ENCODE results near the gene PDZRN3. TPM values are rescaled to one million over a fixed set of nuclear protein-coding genes. Genes with fewer than 3 reads are reported as not detected.

Gene PDZRN3
- polyA plus RNA-seq, 1 of the 3 experiments (the other 2 are of a cell fraction): 10.3 TPM

GRCh38 chr3:73361591-73361990 is 263.1 kb downstream of the PDZRN3 start (continued):
- no peak for TF ChIP-seq ZBTB33 (IDR thresholded peaks at IDR 0.05; ENCODE audit: borderline replicate concordance, low read depth)
- no peak for TF ChIP-seq CHD2 (IDR thresholded peaks at IDR 0.05; ENCODE audit: low read length, partially characterized antibody)
- TF ChIP-seq NFIC (IDR thresholded peaks at IDR 0.05; ENCODE audit: borderline replicate concordance): no peak
- no peak for TF ChIP-seq CTCF (IDR thresholded peaks at IDR 0.05)
- no peak for TF ChIP-seq USF2 (IDR thresholded peaks at IDR 0.05; ENCODE audit: borderline replicate concordance, low read depth, low read length)

- H4K20me1 ChIP-seq (ENCODE audit: insufficient read depth): no peaks in the 10 kb centered on the region
- no peaks in the 10 kb centered on the region for H3K79me2 ChIP-seq (ENCODE audit: insufficient read depth)
- ChIA-PET POLR2A (no interaction called here), CTCF (no interaction called here)
- H3K9ac ChIP-seq: no peak overlapping the region
- DNase-seq: no peak
- WGBS (ENCODE audit: low lambda C conversion rate): 81% methylated on average over 7 of the region's 7 CpGs
- H3K36me3 ChIP-seq (replicated peaks in 1 of 2; ENCODE audit: control insufficient read depth in 1 of 2, insufficient read depth in 2 of 2, low read length in 1 of 2): no peaks in the 10 kb centered on the region
- H3K27me3 ChIP-seq (ENCODE audit: insufficient read depth): peaks cover 3% of the 10 kb centered on the region; the same call in 1 of the 2 replicates
- no peak overlapping the region for H3K4me2 ChIP-seq
- H2AFZ ChIP-seq (ENCODE audit: low read depth): no peak overlapping the region
- H3K9me2 ChIP-seq: no peaks in the 10 kb centered on the region
- TF ChIP-seq FOXJ3 (CRISPR knock-in tag; IDR thresholded peaks at IDR 0.05) (no peak), JUND (IDR thresholded peaks at IDR 0.05) (no peak), NRF1 (IDR thresholded peaks at IDR 0.05; ENCODE audit: low read depth, low read length) (no peak), POLR2AphosphoS5 (IDR thresholded peaks at IDR 0.05; ENCODE audit: low read depth, low read length) (no peak), MAX (IDR thresholded peaks at IDR 0.05; ENCODE audit: low read depth) (no peak), CTCF (IDR thresholded peaks at IDR 0.05) (no peak), TEAD4 (IDR thresholded peaks at IDR 0.05; ENCODE audit: borderline replicate concordance, insufficient read depth) (no peak), EZH2phosphoT487 (IDR thresholded peaks at IDR 0.05; ENCODE audit: borderline replicate concordance, low read depth) (no peak), MXI1 (IDR thresholded peaks at IDR 0.05; ENCODE audit: low read depth, low read length) (no peak), RXRA (IDR thresholded peaks at IDR 0.05; ENCODE audit: borderline replicate concordance, low read depth) (no peak), ZBTB33 (IDR thresholded peaks at IDR 0.05; ENCODE audit: borderline replicate concordance, low read depth) (no peak), SMC3 (IDR thresholded peaks at IDR 0.05; ENCODE audit: low read depth, low read length) (no peak), FOSL2 (IDR thresholded peaks at IDR 0.05; ENCODE audit: borderline replicate concordance, low read depth) (no peak), MEF2A (IDR thresholded peaks at IDR 0.05; ENCODE audit: borderline replicate concordance, low read depth) (no peak), TCF12 (IDR thresholded peaks at IDR 0.05) (no peak), GATA2 (CRISPR knock-in tag; IDR thresholded peaks at IDR 0.05) (no peak), NFIC (IDR thresholded peaks at IDR 0.05; ENCODE audit: borderline replicate concordance) (no peak)
- no peaks in the 10 kb centered on the region for H3K9me3 ChIP-seq
- H3K4me1 ChIP-seq (ENCODE audit: control insufficient read depth in 1 of 2, insufficient read depth in 2 of 2, low read depth in 1 of 2, low read length in 1 of 2): peaks cover 0 to 41% of the 10 kb centered on the region in 2 experiments; a peak in 2 of 4 replicates
- H3K4me3 ChIP-seq (ENCODE audit: low read depth in 2 of 2, low read length in 1 of 2): no peak overlapping the region
- H3K27ac ChIP-seq (ENCODE audit: low read depth in 2 of 2, low read length in 1 of 2): no peak overlapping the region
- H3F3A ChIP-seq (replicated peaks; ENCODE audit: insufficient read depth): no peaks in the 10 kb centered on the region
Observed at GRCh38 chr3:73353649-73354217, 271.0 kb downstream of the PDZRN3 start.

Data from SK-N-SH (cell line).